K562 (cell line): ENCODE measurements around the gene SMAD1. TPM values are rescaled to one million over a fixed set of nuclear protein-coding genes. Genes with fewer than 3 reads are reported as not detected.

Source experiments
- ATAC-seq: fragments of 200-7000 bp; cut with Tn5 transposase; 3 replicates; pipeline ENCODE4 v1.9.1; 2020; ENCODE audit warnings: moderate library complexity
- BruUV-seq: library from RNA; stranded (reverse); fragments of 400-500 nt; replicated peaks from 2 replicates; lab custom pipeline; 2021; lab: Mats Ljungman, UMichigan
- CTCF ChIA-PET: fragments of 300-600 bp; formaldehyde crosslinking; extraction: SDS; loops from one replicate; lab custom pipeline; 2021; ENCODE audit warnings: low intra/inter-chr PET ratio; lab: Yijun Ruan, JAX
- POLR2A ChIA-PET: fragments of 300-600, 350-650 bp; sonication (Branson Sonifier 250); formaldehyde crosslinking; extraction: SDS; loops from one replicate; lab custom pipeline; 2021; ENCODE audit warnings: antibody characterized with exemption, inconsistent platforms; lab: Yijun Ruan, JAX
- DNase-seq, 4 experiments: peaks; one replicate each; pipeline versions ENCODE4 v3.0.0 to v3.0.0-alpha.2; 2011 to 2018; ENCODE audit warnings: low spot score in 3 of 4, mixed read lengths in 3 of 4; ENCODE audit errors: extremely low read depth in 1 of 4
- FAIRE-seq: peaks from 2 replicates; lab custom pipeline; 2011; peaks lifted over from hg19 to GRCh38; lab: Jason Lieb, UNC
- H2AFZ ChIP-seq: 2 replicates; pipeline ENCODE4 v1.6.0; 2011; ENCODE audit warnings: low read depth, low read length, control low read depth, inconsistent platforms
- H3K27ac ChIP-seq: fragments of 200-600 bp; 3 replicates; pipeline ENCODE4 v1.8.0; 2011; ENCODE audit warnings: low read depth, mild to moderate bottlenecking, control low read depth, inconsistent platforms, low read length, moderate library complexity, mixed read lengths; ENCODE audit errors: extremely low read depth
- H3K27me3 ChIP-seq, 2 experiments: fragments of 300-600 bp in 1 of 2; 2 replicates in 1 of 2; 3 replicates in 1 of 2; pipeline versions ENCODE4 v1.6.0 to v1.8.0; 2011; ENCODE audit warnings: inconsistent platforms in 2 of 2, low read length in 2 of 2, mild to moderate bottlenecking in 1 of 2, mixed read lengths in 1 of 2, moderate library complexity in 1 of 2; ENCODE audit not compliant: control insufficient read depth in 2 of 2, insufficient read depth in 2 of 2
- H3K36me3 ChIP-seq: fragments of 300-600 bp; 3 replicates; pipeline ENCODE4 v1.8.0; 2011; ENCODE audit warnings: mild to moderate bottlenecking, low read length, inconsistent platforms; ENCODE audit not compliant: control insufficient read depth, insufficient read depth
- H3K4me1 ChIP-seq, 2 experiments: fragments of 200-600 bp in 1 of 2; replicated peaks in 1 of 2; 2 replicates in 1 of 2; 3 replicates in 1 of 2; pipeline versions ENCODE4 v1.5.1 to v1.8.0; 2011; ENCODE audit warnings: inconsistent platforms in 2 of 2, low read length in 2 of 2, mild to moderate bottlenecking in 1 of 2, mixed read lengths in 1 of 2, moderate library complexity in 1 of 2; ENCODE audit not compliant: control insufficient read depth in 2 of 2, insufficient read depth in 2 of 2
- H3K4me2 ChIP-seq: 2 replicates; pipeline ENCODE4 v1.6.1; 2011; ENCODE audit warnings: low read length, control low read depth, inconsistent platforms, mixed read lengths; ENCODE audit not compliant: insufficient read depth
- H3K4me3 ChIP-seq: fragments of 200-600 bp; sonication (generic), shearing (Covaris generic); 2 replicates; pipeline ENCODE4 v1.5.1; 2016; ENCODE audit warnings: control low read depth, inconsistent platforms
- H3K79me2 ChIP-seq: fragments of 200-600 bp; 3 replicates; pipeline ENCODE4 v1.8.0; 2011; ENCODE audit warnings: low read length, inconsistent platforms; ENCODE audit not compliant: control insufficient read depth, insufficient read depth
- H3K9ac ChIP-seq, 2 experiments: 2 replicates each; pipeline versions ENCODE4 v1.6.0 to v1.6.1; 2011; ENCODE audit warnings: low read depth in 2 of 2, low read length in 2 of 2, control low read depth in 1 of 2, inconsistent platforms in 1 of 2, mild to moderate bottlenecking in 1 of 2, mixed read lengths in 1 of 2; ENCODE audit not compliant: insufficient read depth in 1 of 2
- H3K9me1 ChIP-seq: one replicate; pipeline ENCODE4 v1.6.0; 2011; ENCODE audit warnings: inconsistent platforms, mild to moderate bottlenecking, low read length, moderate library complexity; ENCODE audit not compliant: control insufficient read depth, insufficient read depth
- H3K9me3 ChIP-seq: replicated peaks from 2 replicates; pipeline ENCODE4 v1.5.1; 2011; ENCODE audit warnings: low read depth, low read length, inconsistent platforms; ENCODE audit not compliant: control insufficient read depth, insufficient read depth
- H4K20me1 ChIP-seq: replicated peaks from 2 replicates; pipeline ENCODE4 v1.6.1; 2011; ENCODE audit warnings: low read length, inconsistent platforms, mixed read lengths; ENCODE audit not compliant: control insufficient read depth, insufficient read depth
- GABPA ChIP-seq: fragments of 200-800 bp; sonication (Bioruptor generic); conservative IDR thresholded peaks from 2 replicates; pipeline ENCODE4 v1.6.1; 2016; ENCODE audit warnings: low read depth, missing genetic modification characterization, missing compliant biosample characterization
- KLF16 ChIP-seq: IDR thresholded peaks from 2 replicates; pipeline ENCODE4 v1.6.1; 2016; ENCODE audit warnings: antibody characterized with exemption
- MCM7 ChIP-seq, 2 experiments: fragments of 450-650 bp; IDR thresholded peaks; 2 replicates each; pipeline ENCODE4 v1.6.1; 2016 to 2018
- MEF2D ChIP-seq: conservative IDR thresholded peaks from 2 replicates; pipeline ENCODE4 v1.6.1; 2016; ENCODE audit warnings: low read depth, missing genetic modification characterization, missing compliant biosample characterization
- MLX ChIP-seq, 2 experiments: fragments of 450-650 bp in 1 of 2; sonication (generic) in 1 of 2; formaldehyde crosslinking; conservative IDR thresholded peaks; 2 replicates each; pipeline versions ENCODE4 v1.4.0 to v1.8.1; 2020 to 2022; ENCODE audit warnings: mild to moderate bottlenecking in 1 of 2, missing genetic modification reagents in 1 of 2
- TCF15 ChIP-seq: fragments of 250-450 bp; sonication (Bioruptor Pico); IDR thresholded peaks from 2 replicates; pipeline ENCODE4 v1.8.0; 2022; ENCODE audit warnings: moderate library complexity, mild to moderate bottlenecking, inconsistent platforms
- TRIM24 ChIP-seq, 2 experiments: fragments of 450-650 bp; IDR thresholded peaks; 2 replicates each; pipeline ENCODE4 v1.6.1; 2016
- ZBTB8A ChIP-seq: fragments of 450-650 bp; IDR thresholded peaks from 2 replicates; pipeline ENCODE4 v1.6.1; 2018; ENCODE audit warnings: mild to moderate bottlenecking, moderate library complexity; ENCODE audit not compliant: partially characterized antibody
- WGBS: fragments of 100-300 bp; shearing (Covaris generic); methylation state at CpG from one replicate; pipeline ENCODE4 v1.1.6; 2016; ENCODE audit warnings: low coverage, mixed read lengths; ENCODE audit not compliant: insufficient coverage; ENCODE audit errors: missing lambda C conversion rate; 5-methylcytosine and 5-hydroxymethylcytosine counted together
- in situ Hi-C: fragments of 300-500 bp; cut with MboI; formaldehyde crosslinking; loops from 4 replicates; pipeline ENCODE4 v1.15.0; 2018; ENCODE audit warnings: inconsistent platforms, mixed read lengths
- intact Hi-C: fragments of 100-400 bp; cut with micrococcal nuclease; formaldehyde crosslinking; loops from 2 replicates; pipeline ENCODE4 v1.14.2; 2022
- polyA plus RNA-seq, 8 experiments: library from polyadenylated mRNA; depleted of rRNA in 4 of 8; stranded (reverse) in 5 of 8; unstranded in 3 of 8; fragments of >200 nt; fragmentation: Nextera tagmentation in 2 of 8; fragmentation: Illumina TruSeq in 1 of 8; extraction: Ambion mirVana in 2 of 8; extraction: Trizol in 1 of 8; gene quantifications; 2 replicates each; pipeline versions ENCODE4 v1.2.1 to v1.2.3, GENCODE V29; 2011 to 2014; ENCODE audit warnings: inconsistent platforms in 1 of 8, missing spikeins in 1 of 8
- total RNA-seq, 7 experiments: library from RNA; depleted of rRNA in 6 of 7; stranded (reverse); fragments of >200 nt in 6 of 7; fragmentation: Illumina TruSeq in 2 of 7; extraction: Trizol in 2 of 7; gene quantifications; 2 replicates each; pipeline versions ENCODE4 v1.2.1 to v1.2.3, GENCODE V29; 2011 to 2021; ENCODE audit warnings: low replicate concordance in 1 of 7

Gene SMAD1
- total and polyA plus RNA-seq, 9 of the 15 experiments (the other 6 are each of a cell fraction or from before 2014, with no cell fraction given), result 0.05 to 0.54 (median 0.21) TPM; not detected in 3

GRCh38 chr4:145587088-145587754 lies 105.6 kb downstream of the SMAD1 start:
- Histone ChIP-seq H3K9me3 (no peaks in the 10 kb centered on the region), H3K4me3 (no peak overlapping the region), H3K9me1 (no peaks in the 10 kb centered on the region), H2AFZ (no peak overlapping the region), H3K4me1 (no peaks in the 10 kb centered on the region), H3K27me3 (no peaks in the 10 kb centered on the region), H3K4me2 (no peak overlapping the region), H3K36me3 (no peaks in the 10 kb centered on the region), H3K9ac (no peak overlapping the region), H3K27ac (no peak overlapping the region), H3K79me2 (no peaks in the 10 kb centered on the region), H4K20me1 (no peaks in the 10 kb centered on the region)
- POLR2A ChIA-PET, result interaction anchor here (0.7 kb wide), 1 partner anchor 381 kb away, joined by 3 read pairs; no protein-coding TSS in a partner anchor
- in situ Hi-C loops (no loop called here), intact Hi-C loops (no loop called here)
- TF ChIP-seq TRIM24 (IDR thresholded peaks at IDR 0.05), result no peak
- no peak for TF ChIP-seq MLX (CRISPR knock-in tag; conservative IDR thresholded peaks at IDR 0.05)
- TF ChIP-seq MEF2D, result no peak
- TF ChIP-seq MCM7 (IDR thresholded peaks at IDR 0.05), result no peak
- TF ChIP-seq KLF16, result no peak
- TF ChIP-seq TCF15 (CRISPR knock-in tag), result no peak
- no peak for TF ChIP-seq ZBTB8A
- TF ChIP-seq GABPA (tag), result no peak
- WGBS, result 0% methylated on average over 3 of the region's 3 CpGs
- DNase-seq, result no peak
- ATAC-seq, result no peak
- CTCF ChIA-PET, result no interaction called here
- FAIRE-seq, result no peak
- no TSS peak for BruUV-seq
